ENCODE data around the gene STOM.

GRCh38 chr9:121328476-121328875, 41.6 kb downstream of the STOM start:
- TF ChIP-seq POLR2A (IDR thresholded peaks at IDR 0.05; ENCODE audit: extremely low read depth, insufficient read length) (no peak), CTCF (IDR thresholded peaks at IDR 0.05; ENCODE audit: low read depth, low read length) (no peak), MYC (IDR thresholded peaks at IDR 0.05; ENCODE audit: low read depth, low read length) (no peak), MAX (IDR thresholded peaks at IDR 0.05; ENCODE audit: low read depth, low read length) (no peak)
